GM19099 (cell line): ENCODE data around the gene SEMA3C.

Experiments
- POLR2A ChIP-seq: IDR thresholded peaks from 3 replicates; pipeline ENCODE4 v1.6.1; 2011; ENCODE audit warnings: low read depth; ENCODE audit not compliant: insufficient read length; ENCODE audit errors: extremely low read depth

The SEMA3C gene

DNA sequence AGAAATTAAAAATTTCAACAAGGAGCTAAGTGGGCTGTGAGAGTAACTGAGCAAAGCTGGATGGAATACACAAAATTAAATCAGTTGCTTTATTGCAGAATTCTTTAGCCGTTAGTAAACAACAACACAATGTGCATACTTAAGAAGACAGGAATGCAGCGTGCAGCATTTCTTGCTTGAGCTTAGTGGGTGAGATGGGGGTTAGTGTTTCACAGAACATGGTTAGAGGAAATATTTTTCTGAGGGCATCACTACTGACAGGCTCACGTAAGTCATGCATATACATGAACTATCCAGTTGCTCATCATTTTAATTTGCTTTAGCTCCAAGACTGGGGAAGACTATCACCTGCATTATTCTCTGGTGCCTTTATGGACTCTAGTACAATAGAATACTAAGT, 199.6 kb downstream of the SEMA3C start:
- no peak for TF ChIP-seq POLR2A

DNA sequence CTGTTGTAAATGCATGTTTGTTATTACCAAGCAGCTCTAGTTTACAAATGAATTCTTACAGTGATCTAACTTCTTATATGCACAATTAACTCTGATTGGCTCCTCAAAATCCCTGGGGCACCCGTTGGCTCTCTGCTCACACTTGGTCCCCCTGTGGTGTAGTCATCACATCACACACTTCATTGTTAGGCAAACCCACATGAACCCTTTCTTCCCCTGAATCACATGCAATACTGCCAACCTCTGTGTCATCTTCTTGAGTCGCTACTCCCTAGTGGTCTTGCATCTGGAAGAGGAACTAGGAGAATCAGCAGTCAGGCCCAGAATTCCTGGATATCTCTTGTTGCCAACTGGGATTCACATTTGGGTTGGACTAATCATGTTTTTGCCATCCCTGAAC, 207.3 kb downstream of the SEMA3C start:
- TF ChIP-seq POLR2A, result no peak

DNA sequence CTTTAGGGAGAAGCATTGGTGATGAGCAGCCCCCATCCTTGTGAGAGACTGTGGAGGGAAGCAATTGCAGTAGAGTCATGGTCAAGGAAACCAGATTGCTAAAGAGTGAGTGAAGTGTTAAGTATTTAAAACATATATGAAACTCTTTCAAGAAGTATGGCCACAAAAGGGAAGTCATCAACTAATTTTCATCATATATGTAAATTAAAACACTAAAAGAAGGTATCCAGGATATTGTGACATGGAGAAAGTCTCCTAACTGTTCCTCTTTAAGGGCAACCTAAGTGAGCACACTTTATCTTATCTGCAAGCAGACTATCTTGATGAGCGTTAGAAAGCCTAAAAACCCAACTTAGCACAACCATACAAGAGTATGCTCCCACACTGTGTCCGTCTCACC, 210.7 kb downstream of the SEMA3C start:
- no peak for TF ChIP-seq POLR2A

DNA sequence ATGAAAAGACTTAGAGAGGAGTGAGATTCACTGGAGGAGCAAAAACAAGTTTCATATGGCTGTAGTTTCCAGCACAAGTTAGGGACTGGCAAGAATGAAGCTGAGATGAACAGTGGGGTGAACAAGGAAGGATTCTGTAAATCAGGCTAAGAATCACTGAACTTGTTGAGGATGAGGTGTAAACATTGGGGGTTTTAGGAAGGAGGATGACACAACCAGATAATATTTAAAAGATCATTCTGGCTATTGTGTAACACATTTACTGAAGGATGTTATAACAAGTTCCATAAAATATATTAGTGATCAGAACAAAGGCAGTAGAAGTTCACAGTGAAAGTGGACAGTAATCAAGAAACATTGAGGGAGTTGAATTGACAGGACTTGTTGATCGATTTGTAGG, 211.5 kb downstream of the SEMA3C start:
- TF ChIP-seq POLR2A, result no peak

DNA sequence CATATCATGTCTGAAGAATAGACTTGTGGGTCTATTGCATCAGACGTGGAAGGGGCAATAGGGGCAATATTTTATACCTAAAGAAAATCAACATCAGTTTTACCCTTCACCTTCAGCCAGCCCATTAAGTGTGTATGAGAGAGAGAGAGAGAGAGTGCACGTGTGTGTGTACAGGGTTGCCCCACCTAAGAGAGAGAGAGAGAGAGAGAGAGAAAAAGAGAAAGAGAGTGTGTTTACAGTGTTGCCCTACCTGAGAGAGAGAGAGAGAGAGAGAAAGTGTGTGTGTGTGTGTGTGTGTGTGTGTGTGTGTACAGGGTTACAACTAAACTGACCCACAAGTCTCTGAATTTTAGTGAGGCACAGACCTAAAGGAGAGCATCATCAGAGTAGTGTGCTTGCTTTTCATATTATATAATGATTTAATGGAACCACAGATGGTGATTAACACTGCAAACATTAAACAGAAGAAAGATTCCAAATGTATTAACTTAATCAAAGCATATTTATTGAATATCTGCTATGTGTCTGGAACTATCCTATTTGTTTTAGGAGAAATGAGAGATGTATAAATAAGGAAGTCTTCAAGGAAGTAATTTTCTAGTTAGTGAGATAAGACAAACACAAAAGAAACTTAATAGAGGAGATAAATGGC, 213.6 kb downstream of the SEMA3C start:
- TF ChIP-seq POLR2A, result no peak

DNA sequence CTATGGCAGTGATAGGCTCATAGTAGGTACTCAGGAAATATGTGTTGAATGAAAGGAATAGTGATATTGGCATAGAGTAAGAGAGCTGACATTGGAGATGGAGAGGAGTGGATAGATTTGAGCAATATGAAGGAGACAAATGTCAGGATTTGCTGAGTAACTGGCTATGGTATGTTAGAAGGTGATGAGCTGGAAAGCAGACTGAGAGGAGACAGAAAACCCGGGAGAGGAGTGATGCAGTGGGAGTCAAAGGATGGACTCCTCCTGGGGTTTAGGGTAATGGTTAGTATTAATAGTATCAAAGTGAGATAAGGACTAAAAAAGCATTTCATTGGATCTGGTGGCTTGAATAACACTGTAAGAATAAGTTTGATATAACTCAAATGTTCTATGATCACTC, 215.6 kb downstream of the SEMA3C start:
- TF ChIP-seq POLR2A, result no peak

DNA sequence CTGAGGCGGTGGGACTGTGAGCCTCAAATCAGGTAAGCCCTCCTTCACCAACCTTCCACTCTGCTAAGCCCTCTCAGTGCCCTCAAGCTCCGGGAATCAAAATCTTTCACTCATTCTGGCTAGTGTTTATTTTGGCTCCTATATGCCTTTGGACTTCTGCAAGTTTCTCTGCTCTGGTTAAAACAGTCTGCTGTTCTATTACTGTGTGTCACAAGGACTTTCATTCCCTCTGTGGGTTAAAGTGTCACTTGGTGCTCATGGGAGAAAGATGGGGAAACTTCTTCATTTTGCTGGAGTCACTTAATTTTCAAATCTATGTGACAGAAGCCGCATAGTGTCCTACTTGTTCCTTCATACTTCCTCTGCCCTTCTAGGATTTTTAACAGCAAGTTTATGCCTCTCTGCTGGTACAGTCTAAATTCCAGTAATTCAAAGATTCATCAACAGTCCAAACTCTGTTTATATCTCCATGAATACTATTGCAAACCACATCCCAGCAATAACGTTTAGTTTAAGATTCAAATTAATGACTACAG, 219.1 kb downstream of the SEMA3C start:
- TF ChIP-seq POLR2A, result no peak

DNA sequence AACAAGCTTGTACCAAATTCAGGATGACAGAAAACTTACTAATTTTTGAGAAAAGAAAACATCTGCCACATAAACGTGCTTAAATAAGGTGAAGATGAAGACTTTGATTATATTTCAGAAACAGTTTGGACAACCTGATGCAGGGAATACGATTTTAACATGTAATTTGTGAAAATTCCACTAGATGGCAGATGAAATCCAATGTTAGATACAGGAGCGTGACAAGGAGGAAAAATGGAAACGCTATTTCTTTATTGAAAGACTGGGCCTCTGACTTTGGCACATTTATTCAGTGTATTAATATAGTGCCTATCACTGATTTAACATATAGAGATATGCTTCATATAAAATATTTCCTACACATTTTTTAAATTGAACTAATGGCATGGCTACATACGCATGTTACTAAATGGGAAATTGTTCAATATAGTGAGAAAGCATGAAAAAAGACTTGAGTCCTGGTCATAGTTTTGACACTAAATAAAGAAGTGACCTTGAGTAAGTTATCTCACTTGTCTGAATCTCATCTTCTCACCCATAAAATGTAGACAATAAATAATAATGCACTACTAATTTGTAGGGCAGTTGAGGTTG, 219.7 kb downstream of the SEMA3C start:
- TF ChIP-seq POLR2A, result no peak
